Measurements from ENCODE around the gene ZFAND2B. TPM values are rescaled to one million over a fixed set of nuclear protein-coding genes. Genes with fewer than 3 reads are reported as not detected.

The ZFAND2B gene
- total RNA-seq, 2 donors from 2014 or later = 27.9 to 29.8 TPM

GRCh38 chr2:219171231-219171651 is 35.3 kb upstream of the ZFAND2B start:
- Mint-ChIP-seq H3K36me3 (ENCODE audit: low read depth) (peaks cover 54% of the 10 kb centered on the region), H3K27ac (peak overlapping the region; percentile 55), H3K4me3 (no peak overlapping the region), H3K4me1 (peaks cover 11% of the 10 kb centered on the region), H3K9me3 (no peaks in the 10 kb centered on the region), H3K27me3 (no peaks in the 10 kb centered on the region)
- peak; percentile 48 for ATAC-seq (replicated peaks)

GRCh38 chr2:219172231-219173154 is 34.1 kb upstream of the ZFAND2B start:
- Mint-ChIP-seq H3K4me1 (peaks cover 11% of the 10 kb centered on the region), H3K36me3 (ENCODE audit: low read depth) (peaks cover 61% of the 10 kb centered on the region), H3K9me3 (no peaks in the 10 kb centered on the region), H3K4me3 (no peak overlapping the region), H3K27ac (peak overlapping the region; percentile 63), H3K27me3 (no peaks in the 10 kb centered on the region)
- ATAC-seq (replicated peaks) = no peak

- no peaks in the 10 kb centered on the region for H3K27me3 Mint-ChIP-seq
- H3K9me3 Mint-ChIP-seq = no peaks in the 10 kb centered on the region
- peaks cover 65% of the 10 kb centered on the region for H3K36me3 Mint-ChIP-seq (ENCODE audit: low read depth)
- no peak overlapping the region for H3K4me3 Mint-ChIP-seq
- H3K27ac Mint-ChIP-seq = peak overlapping the region; percentile 63
- peaks cover 11% of the 10 kb centered on the region for H3K4me1 Mint-ChIP-seq
- ATAC-seq (replicated peaks) = no peak
Observed at GRCh38 chr2:219173176-219173575, 33.4 kb upstream of the ZFAND2B start.

- Mint-ChIP-seq H3K36me3 (ENCODE audit: low read depth) (peaks cover 72% of the 10 kb centered on the region), H3K4me1 (peaks cover 13% of the 10 kb centered on the region), H3K9me3 (no peaks in the 10 kb centered on the region), H3K4me3 (peak overlapping the region; percentile 99), H3K27ac (peak overlapping the region; percentile 82), H3K27me3 (no peaks in the 10 kb centered on the region)
- no peak for ATAC-seq (replicated peaks)
Observed at GRCh38 chr2:219174146-219174545, 32.4 kb upstream of the ZFAND2B start.

- no peak for ATAC-seq (replicated peaks)
- Mint-ChIP-seq H3K4me3 (peak overlapping the region; percentile 99), H3K9me3 (no peaks in the 10 kb centered on the region), H3K27me3 (no peaks in the 10 kb centered on the region), H3K27ac (peak overlapping the region; percentile 82), H3K36me3 (ENCODE audit: low read depth) (peaks cover 79% of the 10 kb centered on the region), H3K4me1 (peaks cover 16% of the 10 kb centered on the region)
Observed at GRCh38 chr2:219174801-219175200, 31.8 kb upstream of the ZFAND2B start.

GRCh38 chr2:219175486-219175885 is 31.1 kb upstream of the ZFAND2B start:
- ATAC-seq (replicated peaks) = no peak
- Mint-ChIP-seq H3K27ac (peak overlapping the region; percentile 82), H3K36me3 (ENCODE audit: low read depth) (peaks cover 86% of the 10 kb centered on the region), H3K27me3 (no peaks in the 10 kb centered on the region), H3K9me3 (no peaks in the 10 kb centered on the region), H3K4me1 (peaks cover 17% of the 10 kb centered on the region), H3K4me3 (peak overlapping the region; percentile 99)

- Mint-ChIP-seq H3K36me3 (ENCODE audit: low read depth) (peaks cover 89% of the 10 kb centered on the region), H3K27me3 (no peaks in the 10 kb centered on the region), H3K4me3 (peak overlapping the region; percentile 99), H3K4me1 (peaks cover 24% of the 10 kb centered on the region), H3K9me3 (no peaks in the 10 kb centered on the region), H3K27ac (peak overlapping the region; percentile 82)
- ATAC-seq (replicated peaks) = peak; percentile 23
Observed at GRCh38 chr2:219175928-219176817, 30.4 kb upstream of the ZFAND2B start.

- Mint-ChIP-seq H3K4me3 (peak within 1 kb of the TSS; percentile 99), H3K4me1 (peaks cover 26% of the 10 kb centered on the region), H3K27me3 (no peaks in the 10 kb centered on the region), H3K36me3 (ENCODE audit: low read depth) (peaks cover 89% of the 10 kb centered on the region), H3K9me3 (no peaks in the 10 kb centered on the region), H3K27ac (peak within 1 kb of the TSS; percentile 98)
- ATAC-seq (replicated peaks) = peak; percentile 80
Observed at GRCh38 chr2:219176818-219177551, 29.6 kb upstream of the ZFAND2B start, which contains the start of gene CNPPD1. TSS of gene CNPPD1 (minus strand) at chr2:219176925. CDS start at chr2:219176828, 97 bp downstream.

- H3K27ac Mint-ChIP-seq = peak within 1 kb of the TSS; percentile 98
- peak within 1 kb of the TSS; percentile 99 for H3K4me3 Mint-ChIP-seq
Observed at GRCh38 chr2:219177552-219178376, 28.8 kb upstream of the ZFAND2B start, which contains the start of gene RETREG2. TSS of gene RETREG2 (plus strand) at chr2:219178275. CDS start at chr2:219178353, 78 bp downstream.

GRCh38 chr2:219178377-219179175 is 28.0 kb upstream of the ZFAND2B start:
- no peaks in the 10 kb centered on the region for H3K9me3 Mint-ChIP-seq
- H3K4me3 Mint-ChIP-seq = peak overlapping the region; percentile 99
- H3K36me3 Mint-ChIP-seq (ENCODE audit: low read depth) = peaks cover 89% of the 10 kb centered on the region
- ATAC-seq (replicated peaks) = peak; percentile 12
- no peaks in the 10 kb centered on the region for H3K27me3 Mint-ChIP-seq
- H3K27ac Mint-ChIP-seq = peak overlapping the region; percentile 85
- peaks cover 33% of the 10 kb centered on the region for H3K4me1 Mint-ChIP-seq

More at GRCh38 chr2:219177552-219178376, 28.8 kb upstream of the ZFAND2B start, which contains the start of gene RETREG2:
- H3K4me1 Mint-ChIP-seq = peaks cover 26% of the 10 kb centered on the region
- peak; percentile 77 for ATAC-seq (replicated peaks)
- peaks cover 89% of the 10 kb centered on the region for H3K36me3 Mint-ChIP-seq (ENCODE audit: low read depth)
- no peaks in the 10 kb centered on the region for H3K27me3 Mint-ChIP-seq
- no peaks in the 10 kb centered on the region for H3K9me3 Mint-ChIP-seq

GRCh38 chr2:219179601-219180465 is 26.7 kb upstream of the ZFAND2B start:
- peaks cover 88% of the 10 kb centered on the region for H3K36me3 Mint-ChIP-seq (ENCODE audit: low read depth)
- no peaks in the 10 kb centered on the region for H3K27me3 Mint-ChIP-seq
- no peak for ATAC-seq (replicated peaks)
- peaks cover 28% of the 10 kb centered on the region for H3K4me1 Mint-ChIP-seq
- H3K4me3 Mint-ChIP-seq = peak overlapping the region; percentile 99
- H3K9me3 Mint-ChIP-seq = no peaks in the 10 kb centered on the region
- no peak overlapping the region for H3K27ac Mint-ChIP-seq

- no peak for ATAC-seq (replicated peaks)
- peak overlapping the region; percentile 58 for H3K27ac Mint-ChIP-seq
- no peaks in the 10 kb centered on the region for H3K27me3 Mint-ChIP-seq
- H3K36me3 Mint-ChIP-seq (ENCODE audit: low read depth) = peaks cover 88% of the 10 kb centered on the region
- H3K4me1 Mint-ChIP-seq = peaks cover 28% of the 10 kb centered on the region
- no peaks in the 10 kb centered on the region for H3K9me3 Mint-ChIP-seq
- H3K4me3 Mint-ChIP-seq = peak overlapping the region; percentile 99
Observed at GRCh38 chr2:219180961-219181360, 25.6 kb upstream of the ZFAND2B start.

All from activated T-helper 17 cell treated with anti-CD3 and anti-CD28 coated beads, Interleukin-2, amount 50 U/mL, for 72 hours (primary cell).